Measurements from ENCODE around the gene TPPP3.
"Not testable (repeated sequence)": the region's sequence is repeated elsewhere in the genome, so short reads cannot be mapped to it uniquely, and the experiment has no call there.

The TPPP3 gene

DNA sequence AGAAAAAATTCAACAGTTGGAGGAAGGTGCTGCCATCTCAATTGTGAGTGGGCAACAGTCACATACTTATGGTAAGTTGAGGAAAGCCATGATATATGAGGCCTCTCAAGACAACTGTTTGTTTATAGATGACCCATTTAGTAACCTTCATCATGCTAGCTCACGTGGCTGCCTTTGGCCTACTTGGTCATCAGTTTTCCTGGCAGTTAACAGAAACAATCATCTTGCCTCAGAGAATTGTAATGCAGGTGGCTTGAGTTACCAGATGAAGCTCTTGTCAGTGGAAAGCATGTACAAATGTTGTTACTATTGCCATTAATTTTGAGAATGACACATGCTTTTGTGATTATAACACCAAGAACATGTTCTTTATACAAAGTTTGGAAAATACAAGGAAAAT, 14.7 kb downstream of the TPPP3 start:
- TF ChIP-seq, protein P1, sequence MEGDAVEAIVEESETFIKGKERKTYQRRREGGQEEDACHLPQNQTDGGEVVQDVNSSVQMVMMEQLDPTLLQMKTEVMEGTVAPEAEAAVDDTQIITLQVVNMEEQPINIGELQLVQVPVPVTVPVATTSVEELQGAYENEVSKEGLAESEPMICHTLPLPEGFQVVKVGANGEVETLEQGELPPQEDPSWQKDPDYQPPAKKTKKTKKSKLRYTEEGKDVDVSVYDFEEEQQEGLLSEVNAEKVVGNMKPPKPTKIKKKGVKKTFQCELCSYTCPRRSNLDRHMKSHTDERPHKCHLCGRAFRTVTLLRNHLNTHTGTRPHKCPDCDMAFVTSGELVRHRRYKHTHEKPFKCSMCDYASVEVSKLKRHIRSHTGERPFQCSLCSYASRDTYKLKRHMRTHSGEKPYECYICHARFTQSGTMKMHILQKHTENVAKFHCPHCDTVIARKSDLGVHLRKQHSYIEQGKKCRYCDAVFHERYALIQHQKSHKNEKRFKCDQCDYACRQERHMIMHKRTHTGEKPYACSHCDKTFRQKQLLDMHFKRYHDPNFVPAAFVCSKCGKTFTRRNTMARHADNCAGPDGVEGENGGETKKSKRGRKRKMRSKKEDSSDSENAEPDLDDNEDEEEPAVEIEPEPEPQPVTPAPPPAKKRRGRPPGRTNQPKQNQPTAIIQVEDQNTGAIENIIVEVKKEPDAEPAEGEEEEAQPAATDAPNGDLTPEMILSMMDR (IDR thresholded peaks at IDR 0.05; ENCODE audit: low read depth, low read length), result no peak
- H3K27me3 ChIP-seq (ENCODE audit: insufficient read depth, low read depth, severe bottlenecking), result no peaks in the 10 kb centered on the region
- no peak overlapping the region for H3K4me3 ChIP-seq (ENCODE audit: low read depth, low read length)
- DNase-seq, result no peak
- no peak overlapping the region for H3K27ac ChIP-seq
- H3K9me3 ChIP-seq (ENCODE audit: severe bottlenecking), result no peaks in the 10 kb centered on the region
- no peaks in the 10 kb centered on the region for H3K36me3 ChIP-seq

DNA sequence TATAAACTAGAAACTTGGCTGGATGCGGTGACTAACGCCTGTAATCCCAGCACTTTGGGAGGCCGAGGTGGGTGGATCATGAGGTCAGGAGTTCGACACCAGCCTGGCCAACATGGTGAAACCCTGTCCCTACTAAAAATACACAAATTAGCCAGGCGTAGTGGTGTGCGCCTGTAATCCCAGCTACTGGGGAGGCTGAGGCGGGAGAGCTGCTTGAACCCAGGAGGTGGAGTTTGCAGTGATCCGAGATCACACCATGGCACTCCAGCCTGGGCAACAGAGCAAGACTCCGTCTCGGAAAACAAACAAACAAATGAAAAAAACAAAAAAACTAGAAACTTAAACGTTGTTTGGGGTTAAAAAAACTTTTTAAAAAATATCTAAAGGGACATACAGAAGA, 17.3 kb downstream of the TPPP3 start:
- not testable (repeated sequence) for H3K27ac ChIP-seq; DNase-seq; H3K9me3 ChIP-seq (ENCODE audit: severe bottlenecking); H3K36me3 ChIP-seq; H3K27me3 ChIP-seq (ENCODE audit: insufficient read depth, low read depth, severe bottlenecking); H3K4me3 ChIP-seq (ENCODE audit: low read depth, low read length)

DNA sequence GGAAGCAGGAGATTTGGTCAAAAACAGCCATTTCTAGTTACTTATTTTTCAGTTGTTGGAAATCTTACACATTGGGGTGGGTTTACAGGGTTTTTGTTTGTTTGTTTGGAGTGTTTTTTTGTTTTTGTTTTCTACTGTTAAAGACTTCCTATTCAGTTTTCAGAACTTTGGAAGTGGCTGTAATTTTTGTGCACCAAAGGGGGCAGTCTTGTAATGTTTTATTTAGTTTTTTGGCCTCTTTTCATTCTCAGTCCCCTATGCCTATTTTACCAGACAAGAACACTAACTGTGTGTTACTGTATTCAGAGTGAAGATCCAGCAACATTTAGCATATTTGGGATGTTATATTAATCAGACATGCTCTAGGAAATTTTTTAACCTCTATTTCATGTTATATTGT, 20.6 kb downstream of the TPPP3 start:
- TF ChIP-seq, protein P1 (IDR thresholded peaks at IDR 0.05; ENCODE audit: low read depth, low read length), result no peak
- no peak for DNase-seq
- no peaks in the 10 kb centered on the region for H3K9me3 ChIP-seq (ENCODE audit: severe bottlenecking)
- no peaks in the 10 kb centered on the region for H3K36me3 ChIP-seq
- H3K27ac ChIP-seq, result no peak overlapping the region
- H3K4me3 ChIP-seq (ENCODE audit: low read depth, low read length), result no peak overlapping the region
- H3K27me3 ChIP-seq (ENCODE audit: insufficient read depth, low read depth, severe bottlenecking), result no peaks in the 10 kb centered on the region

DNA sequence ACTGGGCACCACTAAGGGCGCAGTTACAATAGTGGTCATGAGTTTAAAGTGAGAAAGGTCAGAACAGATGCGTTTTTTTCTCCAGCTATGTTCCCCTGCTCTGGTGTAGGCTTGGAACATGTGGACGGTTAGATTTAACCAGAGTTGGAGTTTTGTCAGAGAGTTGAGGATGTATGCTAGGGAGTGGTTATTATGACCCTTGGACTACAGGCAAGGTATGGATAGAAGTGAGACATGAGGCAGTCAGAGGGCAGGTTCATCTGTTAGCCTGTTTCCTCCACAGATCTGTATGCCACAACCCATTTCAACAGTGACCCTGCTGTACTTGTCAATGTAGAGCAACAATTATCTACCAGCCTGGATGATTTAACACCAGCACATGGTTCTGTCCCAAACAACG, 22.6 kb downstream of the TPPP3 start:
- DNase-seq, result no peak
- Histone ChIP-seq H3K27ac (no peak overlapping the region), H3K4me3 (ENCODE audit: low read depth, low read length) (no peak overlapping the region), H3K27me3 (ENCODE audit: insufficient read depth, low read depth, severe bottlenecking) (no peaks in the 10 kb centered on the region), H3K9me3 (ENCODE audit: severe bottlenecking) (no peaks in the 10 kb centered on the region), H3K36me3 (no peaks in the 10 kb centered on the region)
- TF ChIP-seq, protein P1 (IDR thresholded peaks at IDR 0.05; ENCODE audit: low read depth, low read length), result no peak

DNA sequence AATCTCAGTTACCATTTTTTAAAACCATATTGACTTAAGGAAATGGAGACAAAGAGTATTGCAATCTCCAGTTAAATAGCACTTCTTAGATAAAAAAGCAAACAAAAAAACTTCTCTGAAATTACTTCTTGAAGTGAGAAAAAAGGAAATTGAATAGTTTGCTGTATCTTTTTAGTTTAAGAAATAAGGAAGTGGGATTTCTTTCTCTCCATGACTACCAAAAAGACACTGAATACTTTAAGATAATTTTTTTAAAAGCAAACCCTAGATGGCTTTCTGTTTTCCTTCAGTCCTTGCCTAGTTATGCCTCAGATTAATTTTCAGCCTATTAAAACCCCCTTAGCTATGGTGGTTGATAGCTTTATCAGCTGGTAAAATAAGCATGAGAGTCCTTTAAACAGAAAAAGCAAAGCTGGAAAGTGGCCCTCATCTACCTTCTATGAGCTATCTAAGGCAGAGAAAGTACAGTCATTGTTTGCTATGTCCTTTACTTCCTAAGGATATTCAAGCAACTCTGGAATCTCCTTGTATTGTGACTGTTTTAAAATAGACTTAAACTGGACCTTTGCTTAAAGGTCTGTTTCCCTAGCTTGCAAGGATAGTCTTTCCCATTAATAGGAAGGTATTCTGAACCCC, 28.6 kb downstream of the TPPP3 start:
- DNase-seq, result no peak
- Histone ChIP-seq H3K9me3 (ENCODE audit: severe bottlenecking) (no peaks in the 10 kb centered on the region), H3K27ac (no peak overlapping the region), H3K27me3 (ENCODE audit: insufficient read depth, low read depth, severe bottlenecking) (no peaks in the 10 kb centered on the region), H3K4me3 (ENCODE audit: low read depth, low read length) (no peak overlapping the region), H3K36me3 (no peaks in the 10 kb centered on the region)
- TF ChIP-seq, protein P1 (IDR thresholded peaks at IDR 0.05; ENCODE audit: low read depth, low read length), result no peak

DNA sequence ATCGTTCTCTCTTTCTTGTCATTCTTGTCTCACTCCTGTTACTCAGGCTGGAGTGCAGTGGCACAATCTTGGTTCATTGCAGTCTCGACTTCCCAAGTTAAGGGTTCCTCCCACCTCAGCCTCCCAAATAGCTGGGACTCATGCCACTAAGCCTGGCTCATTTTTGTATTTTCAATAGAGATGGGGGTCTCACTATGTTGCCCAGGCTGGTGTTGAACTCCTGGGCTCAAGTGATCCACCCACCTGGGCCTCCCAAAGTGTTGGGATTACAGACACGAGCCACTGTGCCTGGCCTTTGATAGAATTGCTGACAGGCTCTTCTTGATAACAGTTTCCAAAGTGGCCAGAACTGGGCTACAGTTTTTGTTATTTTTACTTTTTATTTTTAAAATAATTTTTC, 32.3 kb downstream of the TPPP3 start:
- Histone ChIP-seq H3K4me3 (ENCODE audit: low read depth, low read length) (no peak overlapping the region), H3K27ac (no peak overlapping the region), H3K9me3 (ENCODE audit: severe bottlenecking) (no peaks in the 10 kb centered on the region), H3K27me3 (ENCODE audit: insufficient read depth, low read depth, severe bottlenecking) (no peaks in the 10 kb centered on the region), H3K36me3 (no peaks in the 10 kb centered on the region)
- TF ChIP-seq, protein P1 (IDR thresholded peaks at IDR 0.05; ENCODE audit: low read depth, low read length), result no peak
- no peak for DNase-seq

DNA sequence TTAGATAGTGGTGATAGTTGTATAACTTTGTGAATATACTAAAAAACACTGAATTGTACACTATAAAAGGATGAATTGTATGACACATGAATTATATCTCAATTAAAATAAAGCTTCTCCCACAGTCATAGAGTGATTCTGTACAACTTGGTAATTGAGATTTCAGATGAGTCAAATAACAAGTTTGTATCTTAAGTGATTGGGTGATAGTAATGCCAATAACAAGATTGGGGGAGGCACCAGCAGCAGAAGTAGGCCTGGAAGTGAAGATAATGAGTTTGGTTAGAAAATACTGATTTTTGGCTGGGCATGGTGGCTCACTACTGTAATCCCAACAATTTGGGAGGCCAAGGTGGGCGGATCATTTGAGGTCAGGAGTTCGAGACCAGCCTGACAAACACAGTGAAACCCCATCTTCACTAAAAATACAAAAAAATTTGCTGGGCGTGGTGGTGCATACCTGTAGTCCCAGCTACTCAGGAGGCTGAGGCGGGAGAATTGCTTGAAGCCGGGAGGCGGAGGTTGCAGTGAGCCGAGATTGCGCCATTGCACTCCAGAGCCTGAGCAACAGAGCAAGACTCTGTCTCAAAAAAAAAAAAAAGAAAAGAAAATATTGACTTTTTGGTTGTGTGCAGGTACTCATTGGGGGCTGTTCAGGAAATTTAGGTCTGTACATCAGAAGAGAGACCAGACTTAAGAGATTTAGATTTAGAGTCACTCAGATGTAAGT, 33.6 kb downstream of the TPPP3 start:
- H3K9me3 ChIP-seq (ENCODE audit: severe bottlenecking); H3K4me3 ChIP-seq (ENCODE audit: low read depth, low read length); H3K27ac ChIP-seq; DNase-seq; H3K27me3 ChIP-seq (ENCODE audit: insufficient read depth, low read depth, severe bottlenecking); H3K36me3 ChIP-seq: not testable (repeated sequence)
